ENCODE data around the gene NDUFS1.

GRCh38 chr2:206190689-206191088 is 31.4 kb upstream of the NDUFS1 start:
- TF ChIP-seq, protein P1, sequence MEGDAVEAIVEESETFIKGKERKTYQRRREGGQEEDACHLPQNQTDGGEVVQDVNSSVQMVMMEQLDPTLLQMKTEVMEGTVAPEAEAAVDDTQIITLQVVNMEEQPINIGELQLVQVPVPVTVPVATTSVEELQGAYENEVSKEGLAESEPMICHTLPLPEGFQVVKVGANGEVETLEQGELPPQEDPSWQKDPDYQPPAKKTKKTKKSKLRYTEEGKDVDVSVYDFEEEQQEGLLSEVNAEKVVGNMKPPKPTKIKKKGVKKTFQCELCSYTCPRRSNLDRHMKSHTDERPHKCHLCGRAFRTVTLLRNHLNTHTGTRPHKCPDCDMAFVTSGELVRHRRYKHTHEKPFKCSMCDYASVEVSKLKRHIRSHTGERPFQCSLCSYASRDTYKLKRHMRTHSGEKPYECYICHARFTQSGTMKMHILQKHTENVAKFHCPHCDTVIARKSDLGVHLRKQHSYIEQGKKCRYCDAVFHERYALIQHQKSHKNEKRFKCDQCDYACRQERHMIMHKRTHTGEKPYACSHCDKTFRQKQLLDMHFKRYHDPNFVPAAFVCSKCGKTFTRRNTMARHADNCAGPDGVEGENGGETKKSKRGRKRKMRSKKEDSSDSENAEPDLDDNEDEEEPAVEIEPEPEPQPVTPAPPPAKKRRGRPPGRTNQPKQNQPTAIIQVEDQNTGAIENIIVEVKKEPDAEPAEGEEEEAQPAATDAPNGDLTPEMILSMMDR (IDR thresholded peaks at IDR 0.05 in 8 of 11, conservative IDR thresholded peaks at IDR 0.05 in 3 of 11), result no peak
- TF ChIP-seq POLR2A (IDR thresholded peaks at IDR 0.05), result no peak
- no peak for TF ChIP-seq POLR2AphosphoS5 (IDR thresholded peaks at IDR 0.05)
